PFSK-1 (cell line): ENCODE measurements around the gene OR10H5.

ENCODE experiments used
- FOXP2 ChIP-seq: optimal IDR thresholded peaks from 2 replicates; pipeline ENCODE3; 2011; ENCODE audit warnings: borderline replicate concordance, control low read depth, inconsistent platforms; ENCODE audit not compliant: insufficient read depth; ENCODE audit errors: extremely low read length, extremely low read depth
- POLR2AphosphoS5 ChIP-seq: IDR thresholded peaks from 2 replicates; pipeline ENCODE4 v1.6.1; 2012; ENCODE audit warnings: low read depth, mild to moderate bottlenecking, control low read depth, low read length, moderate library complexity
- REST ChIP-seq, 2 experiments: IDR thresholded peaks; 2 replicates each; pipeline versions ENCODE4 v1.6.1 to v1.8.0; 2011 to 2012; ENCODE audit warnings: low read depth in 2 of 2, low read length in 2 of 2, control low read depth in 1 of 2, inconsistent platforms in 1 of 2, mild to moderate bottlenecking in 1 of 2, moderate library complexity in 1 of 2; ENCODE audit not compliant: insufficient read depth in 1 of 2
- SIN3A ChIP-seq: IDR thresholded peaks from 2 replicates; pipeline ENCODE4 v1.6.1; 2012; ENCODE audit warnings: mild to moderate bottlenecking, low read length, moderate library complexity, borderline replicate concordance; ENCODE audit not compliant: insufficient read depth
- TAF1 ChIP-seq: IDR thresholded peaks from 2 replicates; pipeline ENCODE4 v1.6.1; 2012; ENCODE audit warnings: low read length, control low read depth, borderline replicate concordance; ENCODE audit not compliant: insufficient read depth

GRCh38 chr19:15788594-15789270 is 1.3 kb downstream of the OR10H5 start:
- TF ChIP-seq REST (IDR thresholded peaks at IDR 0.05; ENCODE audit: insufficient read depth in 1 of 2, low read depth in 2 of 2, low read length in 2 of 2): no peak
- TF ChIP-seq TAF1: no peak
- no peak for TF ChIP-seq POLR2AphosphoS5
- TF ChIP-seq SIN3A: no peak
- no peak for TF ChIP-seq FOXP2
